GM23338 (cell line): ENCODE data around the gene NFS1. TPM values are rescaled to one million over a fixed set of nuclear protein-coding genes. Genes with fewer than 3 reads are reported as not detected.

Source experiments
- ATAC-seq: fragments of 200-7000 bp; cut with Tn5 transposase; 3 replicates; pipeline ENCODE4 v1.9.1; 2020
- DNase-seq: peaks from one replicate; pipeline ENCODE4 v3.0.0-alpha.2; 2015; ENCODE audit warnings: low spot score
- H2AFZ ChIP-seq: fragments of 200-600 bp; sonication (generic); 2 replicates; pipeline ENCODE4 v1.8.0; 2016; ENCODE audit warnings: antibody characterized with exemption, mild to moderate bottlenecking, moderate library complexity
- H3F3A ChIP-seq: fragments of 200-600 bp; sonication (generic); replicated peaks from 2 replicates; pipeline ENCODE4 v1.8.0; 2017; ENCODE audit warnings: antibody characterized with exemption, mixed run types, low read depth
- H3K27ac ChIP-seq: fragments of 200-600 bp; sonication (generic); 2 replicates; pipeline ENCODE4 v1.6.1; 2016; ENCODE audit warnings: low read depth
- H3K27me3 ChIP-seq: fragments of 200-600 bp; sonication (generic); 2 replicates; pipeline ENCODE4 v1.8.0; 2016; ENCODE audit warnings: mild to moderate bottlenecking, mixed run types, moderate library complexity; ENCODE audit not compliant: insufficient read depth
- H3K36me3 ChIP-seq: fragments of 200-600 bp; sonication (generic); 2 replicates; pipeline ENCODE4 v1.8.0; 2016; ENCODE audit warnings: mild to moderate bottlenecking; ENCODE audit not compliant: insufficient read depth
- H3K4me1 ChIP-seq: fragments of 200-600 bp; sonication (generic); 2 replicates; pipeline ENCODE4 v1.8.0; 2016; ENCODE audit warnings: mild to moderate bottlenecking, moderate library complexity; ENCODE audit not compliant: insufficient read depth
- H3K4me2 ChIP-seq: fragments of 200-600 bp; sonication (generic); 2 replicates; pipeline ENCODE4 v1.7.1; 2017; ENCODE audit warnings: mixed run types
- H3K4me3 ChIP-seq: fragments of 200-600 bp; sonication (generic); 2 replicates; pipeline ENCODE4 v1.6.1; 2016; ENCODE audit warnings: mixed run types
- H3K79me2 ChIP-seq: fragments of 200-600 bp; sonication (generic); replicated peaks from 2 replicates; pipeline ENCODE4 v1.8.0; 2017; ENCODE audit warnings: mild to moderate bottlenecking; ENCODE audit not compliant: insufficient read depth
- H3K9me2 ChIP-seq: fragments of 200-600 bp; sonication (generic); 2 replicates; pipeline ENCODE4 v1.8.0; 2017; ENCODE audit not compliant: insufficient read depth
- H4K20me1 ChIP-seq: fragments of 200-600 bp; sonication (generic); replicated peaks from 2 replicates; pipeline ENCODE4 v1.8.0; 2017; ENCODE audit warnings: mild to moderate bottlenecking; ENCODE audit not compliant: insufficient read depth
- H3K27ac Mint-ChIP-seq: 2 replicates; pipeline ENCODE4 v1.8.0; 2020; ENCODE audit warnings: inconsistent platforms, mild to moderate bottlenecking, moderate library complexity, mixed read lengths
- H3K27me3 Mint-ChIP-seq: 3 replicates; pipeline ENCODE4 v1.8.0; 2022; ENCODE audit warnings: low read depth, mild to moderate bottlenecking, moderate library complexity, mixed read lengths, inconsistent platforms; ENCODE audit not compliant: insufficient read depth, poor library complexity
- H3K36me3 Mint-ChIP-seq: 3 replicates; pipeline ENCODE4 v1.8.0; 2021; ENCODE audit warnings: low read depth, mild to moderate bottlenecking, inconsistent platforms, moderate library complexity, mixed read lengths
- H3K4me1 Mint-ChIP-seq: 3 replicates; pipeline ENCODE4 v1.8.0; 2020; ENCODE audit warnings: mild to moderate bottlenecking, inconsistent platforms, mixed read lengths
- H3K4me3 Mint-ChIP-seq: 3 replicates; pipeline ENCODE4 v1.8.0; 2021; ENCODE audit warnings: moderate library complexity, mild to moderate bottlenecking, inconsistent platforms, mixed read lengths
- H3K9me3 Mint-ChIP-seq: 3 replicates; pipeline ENCODE4 v1.8.0; 2020; ENCODE audit warnings: moderate library complexity, mild to moderate bottlenecking, inconsistent platforms, mixed read lengths
- CREB1 ChIP-seq: fragments of 250-450 bp; sonication (Bioruptor Pico); IDR thresholded peaks from 2 replicates; pipeline ENCODE4 v1.5.0; 2020; ENCODE audit warnings: low read depth, mild to moderate bottlenecking, moderate library complexity
- CTCF ChIP-seq, 2 experiments: fragments of 200-600 bp in 1 of 2; sonication (generic) in 1 of 2; conservative IDR thresholded peaks; 2 replicates each; pipeline versions ENCODE4 v1.5.1 to v1.6.1; 2016 to 2017; ENCODE audit warnings: antibody characterized with exemption in 2 of 2, low read depth in 2 of 2, mild to moderate bottlenecking in 2 of 2, moderate library complexity in 1 of 2
- ETS1 ChIP-seq: IDR thresholded peaks from 2 replicates; pipeline ENCODE4 v1.6.1; 2016; ENCODE audit warnings: antibody characterized with exemption
- EZH2 ChIP-seq: fragments of 200-600 bp; sonication (generic); IDR thresholded peaks from one replicate; pipeline ENCODE4 v1.8.0; 2017; ENCODE audit warnings: antibody characterized with exemption, mild to moderate bottlenecking, low read depth; ENCODE audit not compliant: unreplicated experiment
- EZH2phosphoT487 ChIP-seq: fragments of 200-600 bp; sonication (generic); IDR thresholded peaks from one replicate; pipeline ENCODE4 v1.8.1; 2018; ENCODE audit warnings: antibody characterized with exemption; ENCODE audit not compliant: unreplicated experiment
- JUNB ChIP-seq: IDR thresholded peaks from one replicate; pipeline ENCODE4 v1.6.1; 2016; ENCODE audit warnings: antibody characterized with exemption; ENCODE audit not compliant: unreplicated experiment
- NANOG ChIP-seq: IDR thresholded peaks from 2 replicates; pipeline ENCODE4 v1.6.1; 2016; ENCODE audit warnings: antibody characterized with exemption, borderline replicate concordance
- POLR2AphosphoS5 ChIP-seq: IDR thresholded peaks from 2 replicates; pipeline ENCODE4 v1.6.1; 2016; ENCODE audit warnings: antibody characterized with exemption, low read depth
- REST ChIP-seq: IDR thresholded peaks from one replicate; pipeline ENCODE4 v1.6.1; 2018; ENCODE audit warnings: antibody characterized with exemption; ENCODE audit not compliant: unreplicated experiment
- STAT1 ChIP-seq: IDR thresholded peaks from one replicate; pipeline ENCODE4 v1.6.1; 2016; ENCODE audit warnings: antibody characterized with exemption; ENCODE audit not compliant: unreplicated experiment
- ZNF114 ChIP-seq: fragments of 250-450 bp; sonication (Bioruptor Pico); IDR thresholded peaks from 2 replicates; pipeline ENCODE4 v1.5.0; 2020; ENCODE audit warnings: mild to moderate bottlenecking, moderate library complexity
- ZNF331 ChIP-seq: fragments of 250-450 bp; sonication (Bioruptor Pico); IDR thresholded peaks from 2 replicates; pipeline ENCODE4 v1.5.0; 2020; ENCODE audit warnings: low read depth, mild to moderate bottlenecking, moderate library complexity
- ZNF462 ChIP-seq: fragments of 250-450 bp; sonication (Bioruptor Pico); IDR thresholded peaks from 2 replicates; pipeline ENCODE4 v1.5.0; 2020; ENCODE audit warnings: mild to moderate bottlenecking, moderate library complexity
- polyA plus RNA-seq: library from polyadenylated mRNA; unstranded; fragments of >200 nt; fragmentation: Nextera tagmentation; extraction: Ambion mirVana; gene quantifications from 2 replicates; pipeline ENCODE4 v1.2.1, GENCODE V29; 2016
- total RNA-seq: library from RNA; depleted of rRNA; stranded (reverse); fragments of >200 nt; shearing (Covaris generic); gene quantifications from 2 replicates; pipeline ENCODE4 v1.2.3, GENCODE V29; 2014

The NFS1 gene
- total and polyA plus RNA-seq, 2 experiments from 2014 or later = 22.8 to 35.7 TPM

GRCh38 chr20:35708502-35708901 lies 9.3 kb upstream of the NFS1 start:
- Histone ChIP-seq H3K4me2 (no peak overlapping the region), H3K36me3 (peaks cover 97% of the 10 kb centered on the region), H3K9me2 (no peaks in the 10 kb centered on the region), H3K4me1 (no peaks in the 10 kb centered on the region), H3K27me3 (no peaks in the 10 kb centered on the region), H3K27ac (no peak overlapping the region), H2AFZ (no peak overlapping the region), H3F3A (peaks cover 51% of the 10 kb centered on the region), H3K79me2 (peaks cover 46% of the 10 kb centered on the region), H3K4me3 (no peak overlapping the region), H4K20me1 (peaks cover 52% of the 10 kb centered on the region)
- TF ChIP-seq ZNF114 (CRISPR knock-in tag) (no peak), POLR2AphosphoS5 (no peak), ZNF462 (no peak), REST (no peak), JUNB (no peak), STAT1 (no peak), ETS1 (no peak), ZNF331 (no peak), EZH2phosphoT487 (no peak), NANOG (no peak), EZH2 (no peak), CREB1 (no peak), CTCF (conservative IDR thresholded peaks at IDR 0.05; ENCODE audit: low read depth in 2 of 2) (no peak)
- ATAC-seq (no peak), DNase-seq (no peak)
- Mint-ChIP-seq H3K27ac (no peak overlapping the region), H3K4me3 (no peak overlapping the region), H3K4me1 (no peaks in the 10 kb centered on the region), H3K27me3 (peaks cover 8% of the 10 kb centered on the region), H3K9me3 (no peaks in the 10 kb centered on the region), H3K36me3 (peaks cover 98% of the 10 kb centered on the region)
